Measurements from ENCODE around the gene DPP6.

Gene DPP6

GRCh38 chr7:154480817-154481216 lies 428.6 kb downstream of the DPP6 start:
- DNase-seq, result no peak

GRCh38 chr7:154482863-154483262 lies 430.7 kb downstream of the DPP6 start:
- DNase-seq, result no peak

GRCh38 chr7:154484406-154484805 lies 432.2 kb downstream of the DPP6 start:
- DNase-seq, result no peak

GRCh38 chr7:154484943-154485342 lies 432.7 kb downstream of the DPP6 start:
- no peak for DNase-seq

- DNase-seq, result no peak
These were observed 437.7 kb downstream of the DPP6 start for GRCh38 chr7:154489897-154490296.

GRCh38 chr7:154493594-154493993 lies 441.4 kb downstream of the DPP6 start:
- no peak for DNase-seq

- DNase-seq, result no peak
These were observed 445.6 kb downstream of the DPP6 start for GRCh38 chr7:154497751-154498150.

GRCh38 chr7:154503962-154504550 lies 451.9 kb downstream of the DPP6 start:
- no peak for DNase-seq

GRCh38 chr7:154504918-154505317 lies 452.7 kb downstream of the DPP6 start:
- no peak for DNase-seq

GRCh38 chr7:154505362-154505761 lies 453.2 kb downstream of the DPP6 start:
- no peak for DNase-seq

- DNase-seq, result no peak
These were observed 457.0 kb downstream of the DPP6 start for GRCh38 chr7:154509192-154509591.

- no peak for DNase-seq
These were observed 460.1 kb downstream of the DPP6 start for GRCh38 chr7:154512121-154512833.

- no peak for DNase-seq
These were observed 465.6 kb downstream of the DPP6 start for GRCh38 chr7:154517768-154518167.

GRCh38 chr7:154519229-154519628 lies 467.0 kb downstream of the DPP6 start:
- DNase-seq, result no peak

GRCh38 chr7:154530136-154530535 lies 477.9 kb downstream of the DPP6 start:
- DNase-seq, result no peak

- no peak for DNase-seq
These were observed 480.6 kb downstream of the DPP6 start for GRCh38 chr7:154532771-154533170.

- DNase-seq, result no peak
These were observed 488.4 kb downstream of the DPP6 start for GRCh38 chr7:154540596-154540995.

- DNase-seq, result no peak
These were observed 489.4 kb downstream of the DPP6 start for GRCh38 chr7:154541606-154542005.

- DNase-seq, result no peak
These were observed 494.9 kb downstream of the DPP6 start for GRCh38 chr7:154546946-154547587.

- no peak for DNase-seq
These were observed 501.6 kb downstream of the DPP6 start for GRCh38 chr7:154553711-154554265.

- DNase-seq, result no peak
These were observed 507.3 kb downstream of the DPP6 start for GRCh38 chr7:154559454-154559853.

GRCh38 chr7:154564676-154565075 lies 512.5 kb downstream of the DPP6 start:
- no peak for DNase-seq

- no peak for DNase-seq
These were observed 514.7 kb downstream of the DPP6 start for GRCh38 chr7:154566877-154567276.

- DNase-seq, result no peak
These were observed 516.1 kb downstream of the DPP6 start for GRCh38 chr7:154568346-154568745.

Measured in stimulated activated CD4-positive, alpha-beta T cell treated with anti-CD3 and anti-CD28 coated beads, Interleukin-4, amount 100 ng/mL, for 24 hours (primary cell).